Upper lobe of right lung (tissue), 1 donor: Measurements from ENCODE around the gene PER3. TPM values are rescaled to one million over a fixed set of nuclear protein-coding genes. Genes with fewer than 3 reads are reported as not detected.

Source experiments
- ATAC-seq: fragments of 200-7000 bp; cut with Tn5 transposase; one replicate; pipeline ENCODE4 v1.9.1; 2020; ENCODE audit warnings: mild to moderate bottlenecking, moderate library complexity
- DNase-seq: peaks from one replicate; pipeline ENCODE4 v3.0.0-alpha.2; 2020
- H3K27ac ChIP-seq: fragments of 200-600 bp; one replicate; pipeline ENCODE4 v1.8.0; 2022
- H3K27me3 ChIP-seq: fragments of 200-600 bp; one replicate; pipeline ENCODE4 v1.8.0; 2022; ENCODE audit warnings: mild to moderate bottlenecking
- H3K36me3 ChIP-seq: fragments of 200-600 bp; one replicate; pipeline ENCODE4 v1.8.0; 2022
- H3K4me1 ChIP-seq: fragments of 200-600 bp; one replicate; pipeline ENCODE4 v1.8.0; 2022
- H3K4me3 ChIP-seq: fragments of 200-600 bp; one replicate; pipeline ENCODE4 v1.8.0; 2022; ENCODE audit warnings: mild to moderate bottlenecking
- H3K9me3 ChIP-seq: fragments of 200-600 bp; one replicate; pipeline ENCODE4 v1.8.0; 2022
- intact Hi-C: fragments of 100-400 bp; cut with DNase I; formaldehyde crosslinking; loops from one replicate; pipeline ENCODE4 v1.11.0; 2022
- total RNA-seq: library from RNA; stranded (reverse); fragmentation: NEBNext Ultra II Directional; extraction: Animal tissue kit (Norgen Biotek cat#: 25700); gene quantifications from one replicate; pipeline ENCODE4 v1.2.1, GENCODE V29; 2021
- TF ChIP-seq, protein P1 (sequence below): fragments of 200-600 bp; IDR thresholded peaks from one replicate; pipeline ENCODE4 v1.8.0; 2022; ENCODE audit warnings: antibody characterized with exemption
- donor health status: DM: no; HTN: yes; CAD: no; lungs with severe emphysema.

PER3 gene
- total RNA-seq, 1 donor from 2014 or later = 47.1 TPM

GRCh38 chr1:7754234-7754633 lies 29.9 kb upstream of the PER3 start:
- ATAC-seq (no peak), DNase-seq (no peak)
- no peaks in the 10 kb centered on the region for H3K36me3 ChIP-seq
- intact Hi-C loops = loop anchor here (5.0 kb wide), 1 partner anchor 87 kb away; no protein-coding TSS in a partner anchor
- H3K27ac ChIP-seq = no peak overlapping the region
- no peaks in the 10 kb centered on the region for H3K27me3 ChIP-seq
- peaks cover 16% of the 10 kb centered on the region for H3K4me1 ChIP-seq
- H3K4me3 ChIP-seq = no peak overlapping the region
- no peaks in the 10 kb centered on the region for H3K9me3 ChIP-seq
- TF ChIP-seq, protein P1, sequence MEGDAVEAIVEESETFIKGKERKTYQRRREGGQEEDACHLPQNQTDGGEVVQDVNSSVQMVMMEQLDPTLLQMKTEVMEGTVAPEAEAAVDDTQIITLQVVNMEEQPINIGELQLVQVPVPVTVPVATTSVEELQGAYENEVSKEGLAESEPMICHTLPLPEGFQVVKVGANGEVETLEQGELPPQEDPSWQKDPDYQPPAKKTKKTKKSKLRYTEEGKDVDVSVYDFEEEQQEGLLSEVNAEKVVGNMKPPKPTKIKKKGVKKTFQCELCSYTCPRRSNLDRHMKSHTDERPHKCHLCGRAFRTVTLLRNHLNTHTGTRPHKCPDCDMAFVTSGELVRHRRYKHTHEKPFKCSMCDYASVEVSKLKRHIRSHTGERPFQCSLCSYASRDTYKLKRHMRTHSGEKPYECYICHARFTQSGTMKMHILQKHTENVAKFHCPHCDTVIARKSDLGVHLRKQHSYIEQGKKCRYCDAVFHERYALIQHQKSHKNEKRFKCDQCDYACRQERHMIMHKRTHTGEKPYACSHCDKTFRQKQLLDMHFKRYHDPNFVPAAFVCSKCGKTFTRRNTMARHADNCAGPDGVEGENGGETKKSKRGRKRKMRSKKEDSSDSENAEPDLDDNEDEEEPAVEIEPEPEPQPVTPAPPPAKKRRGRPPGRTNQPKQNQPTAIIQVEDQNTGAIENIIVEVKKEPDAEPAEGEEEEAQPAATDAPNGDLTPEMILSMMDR = no peak

DNA sequence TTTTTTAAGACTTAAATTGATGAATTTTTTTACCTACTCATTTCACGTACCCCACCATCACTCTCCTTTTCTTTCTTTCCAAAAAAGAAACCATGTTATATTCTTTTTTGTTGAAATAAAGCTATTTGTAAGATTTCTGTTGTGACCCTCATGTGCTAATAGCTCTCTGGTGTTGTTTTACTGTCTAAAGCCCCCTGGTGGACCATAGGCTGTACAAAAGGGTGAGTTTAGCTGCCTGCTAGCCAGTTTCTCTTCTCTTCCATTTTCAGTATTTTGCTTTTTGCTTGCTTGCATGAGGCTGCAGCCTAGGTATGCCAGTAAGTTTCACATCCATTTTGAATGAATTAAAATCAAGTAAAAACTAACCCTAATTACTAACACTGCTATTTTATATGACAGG lies 28.6 kb upstream of the PER3 start:
- Histone ChIP-seq H3K9me3 (no peaks in the 10 kb centered on the region), H3K27ac (no peak overlapping the region), H3K36me3 (no peaks in the 10 kb centered on the region), H3K4me3 (no peak overlapping the region), H3K27me3 (no peaks in the 10 kb centered on the region), H3K4me1 (peaks cover 16% of the 10 kb centered on the region)
- TF ChIP-seq, protein P1 = no peak
- intact Hi-C loops = no loop called here
- ATAC-seq (no peak), DNase-seq (no peak)

GRCh38 chr1:7760245-7760644 lies 23.8 kb upstream of the PER3 start:
- H3K27me3 ChIP-seq = no peaks in the 10 kb centered on the region
- H3K36me3 ChIP-seq = no peaks in the 10 kb centered on the region
- intact Hi-C loops = no loop called here
- peak overlapping the region; percentile 17 for H3K27ac ChIP-seq
- H3K9me3 ChIP-seq = no peaks in the 10 kb centered on the region
- H3K4me1 ChIP-seq = no peaks in the 10 kb centered on the region
- TF ChIP-seq, protein P1 = no peak
- DNase-seq = no peak
- H3K4me3 ChIP-seq = no peak overlapping the region
- peak; percentile 52 for ATAC-seq

GRCh38 chr1:7761103-7761502 lies 23.0 kb upstream of the PER3 start:
- Histone ChIP-seq H3K4me1 (no peaks in the 10 kb centered on the region), H3K27ac (peak overlapping the region; percentile 44), H3K27me3 (no peaks in the 10 kb centered on the region), H3K36me3 (no peaks in the 10 kb centered on the region), H3K4me3 (no peak overlapping the region), H3K9me3 (no peaks in the 10 kb centered on the region)
- DNase-seq (no peak), ATAC-seq (no peak)
- TF ChIP-seq, protein P1 = no peak
- intact Hi-C loops = no loop called here

GRCh38 chr1:7767176-7767575 lies 16.9 kb upstream of the PER3 start:
- TF ChIP-seq, protein P1 = no peak
- DNase-seq (no peak), ATAC-seq (no peak)
- intact Hi-C loops = no loop called here
- Histone ChIP-seq H3K9me3 (no peaks in the 10 kb centered on the region), H3K4me1 (peaks cover 4% of the 10 kb centered on the region), H3K36me3 (no peaks in the 10 kb centered on the region), H3K4me3 (no peak overlapping the region), H3K27ac (no peak overlapping the region), H3K27me3 (no peaks in the 10 kb centered on the region)

DNA sequence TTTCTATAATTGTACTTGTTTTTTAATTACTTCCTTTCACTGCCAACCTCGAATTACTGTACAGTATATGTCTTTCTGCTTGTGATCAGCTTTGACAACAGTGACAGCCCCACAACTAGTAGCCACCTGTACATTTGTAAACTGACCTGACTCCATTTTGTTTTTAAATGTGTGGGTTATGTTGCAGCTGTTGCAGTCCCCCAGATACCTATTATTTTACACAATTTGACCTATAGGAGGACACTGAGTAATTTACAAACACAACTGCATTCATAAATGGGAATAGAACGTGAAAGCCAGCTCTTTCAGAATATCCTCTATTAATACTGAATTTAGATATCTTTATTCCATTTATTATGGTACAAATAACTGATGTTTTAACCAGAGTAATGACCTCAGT lies 15.5 kb upstream of the PER3 start:
- Histone ChIP-seq H3K4me1 (peaks cover 14% of the 10 kb centered on the region), H3K27me3 (no peaks in the 10 kb centered on the region), H3K9me3 (no peaks in the 10 kb centered on the region), H3K27ac (no peak overlapping the region), H3K36me3 (peaks cover 14% of the 10 kb centered on the region), H3K4me3 (no peak overlapping the region)
- TF ChIP-seq, protein P1 = no peak
- no peak for DNase-seq
- ATAC-seq = no peak
- intact Hi-C loops = no loop called here
